Gastrocnemius medialis (tissue), 4 donors: ENCODE results near the gene NF2. TPM values are rescaled to one million over a fixed set of nuclear protein-coding genes. Genes with fewer than 3 reads are reported as not detected.

Experiments
- ATAC-seq, 2 donors: fragments of 150-250 bp; one replicate each; pipeline ENCODE4 v1.9.1; 2016
- DNase-seq, 2 donors: peaks; one replicate each; pipeline ENCODE4 v3.0.0-alpha.2; 2019
- H3K27ac ChIP-seq, 4 donors: fragments of 200-600 bp; sonication (generic); 1 replicate in 1 of 4; 2 replicates in 3 of 4; pipeline ENCODE4 v1.5.1; 2016 to 2018; ENCODE audit warnings: mild to moderate bottlenecking in 2 of 4, moderate library complexity in 1 of 4
- H3K27me3 ChIP-seq, 3 donors: fragments of 200-600 bp; sonication (generic) in 2 of 3; 1 replicate in 1 of 3; 2 replicates in 2 of 3; pipeline versions ENCODE4 v1.5.1 to v1.6.0; 2016 to 2019; ENCODE audit warnings: mild to moderate bottlenecking in 1 of 3, moderate library complexity in 1 of 3
- H3K36me3 ChIP-seq, 2 donors: fragments of 200-600 bp; sonication (generic) in 1 of 2; one replicate each; pipeline ENCODE4 v1.5.1; 2017 to 2018
- H3K4me1 ChIP-seq, 2 donors: fragments of 200-600 bp; sonication (generic) in 1 of 2; one replicate each; pipeline ENCODE4 v1.5.1; 2016 to 2017; ENCODE audit warnings: mild to moderate bottlenecking in 2 of 2
- H3K4me3 ChIP-seq, 4 donors: fragments of 200-600 bp; sonication (generic) in 3 of 4; 1 replicate in 1 of 4; 2 replicates in 3 of 4; pipeline ENCODE4 v1.5.1; 2016 to 2019; ENCODE audit warnings: mild to moderate bottlenecking in 2 of 4
- H3K9me3 ChIP-seq, 3 donors: fragments of 200-600 bp; sonication (generic) in 2 of 3; 1 replicate in 1 of 3; 2 replicates in 2 of 3; pipeline ENCODE4 v1.5.1; 2016 to 2019
- POLR2A ChIP-seq, 2 donors: fragments of 450-650 bp; IDR thresholded peaks; one replicate each; pipeline ENCODE4 v1.6.1; 2017; ENCODE audit warnings: antibody characterized with exemption in 2 of 2, mild to moderate bottlenecking in 2 of 2, moderate library complexity in 2 of 2
- in situ Hi-C, 4 donors: fragments of 200-750 bp; cut with MboI; loops; one replicate each; pipeline versions ENCODE4 v1.15.0 to v1.8.0; 2017; ENCODE audit warnings: low sequenced_read_pairs in 4 of 4
- intact Hi-C: fragments of 100-400 bp; cut with DNase I; formaldehyde crosslinking; loops from one replicate; pipeline ENCODE4 v1.15.1; 2023; ENCODE audit warnings: low total_unique reads
- total RNA-seq, 4 donors: library from RNA; depleted of rRNA; stranded (reverse); fragments of >200 nt; gene quantifications; one replicate each; pipeline versions ENCODE4 v1.1.0 to v1.2.3, GENCODE V29; 2016
- TF ChIP-seq, protein P1 (sequence below), 5 experiments: fragments of 450-650 bp in 3 of 5; fragments of 200-600 bp in 2 of 5; sonication (generic) in 2 of 5; IDR thresholded peaks in 4 of 5; conservative IDR thresholded peaks in 1 of 5; 1 replicate in 4 of 5; 2 replicates in 1 of 5; pipeline ENCODE4 v1.5.1; 2016 to 2019; ENCODE audit warnings: antibody characterized with exemption in 5 of 5, mild to moderate bottlenecking in 3 of 5, moderate library complexity in 3 of 5

Gene NF2
- total RNA-seq, 4 donors from 2014 or later, result 34.7 to 66.3 (median 48.2) TPM

DNA sequence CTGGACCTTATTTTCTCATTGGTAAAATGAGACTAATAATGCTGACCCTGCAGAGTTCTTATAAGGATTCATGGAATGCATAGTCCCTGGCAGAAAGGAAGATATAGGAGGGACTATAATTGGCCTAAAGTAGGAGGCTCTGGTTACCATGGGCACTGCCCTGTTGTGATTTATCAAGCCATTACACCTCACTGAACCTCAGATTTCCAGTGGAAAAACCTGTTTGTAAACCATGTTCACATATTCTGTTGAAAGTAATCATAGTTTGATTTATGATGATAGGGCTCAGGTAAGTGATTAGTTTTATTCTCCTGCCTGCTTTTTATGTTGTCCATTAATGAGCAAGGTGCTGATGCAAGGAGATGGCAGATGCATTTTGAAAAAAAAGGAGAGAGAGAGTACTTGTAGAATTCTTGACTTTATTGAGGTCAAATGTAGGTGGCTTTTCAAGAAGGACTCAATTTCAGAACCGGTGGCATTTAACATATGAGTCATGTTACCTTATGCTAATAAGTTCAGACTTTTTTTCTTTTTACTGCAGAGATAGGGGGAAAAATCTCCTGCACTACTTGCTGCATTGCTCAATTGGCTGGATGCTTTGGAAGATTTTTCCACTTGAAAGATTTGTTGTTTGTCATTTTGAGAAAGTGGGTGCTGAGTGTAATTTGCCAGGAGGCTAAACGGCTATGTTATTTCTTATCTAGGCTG is 14.6 kb downstream of the NF2 start:
- intact Hi-C loops (no loop called here), in situ Hi-C loops (no loop called here)
- DNase-seq (no peak), ATAC-seq (no peak)
- TF ChIP-seq POLR2A (IDR thresholded peaks at IDR 0.05), result no peak
- TF ChIP-seq, protein P1, sequence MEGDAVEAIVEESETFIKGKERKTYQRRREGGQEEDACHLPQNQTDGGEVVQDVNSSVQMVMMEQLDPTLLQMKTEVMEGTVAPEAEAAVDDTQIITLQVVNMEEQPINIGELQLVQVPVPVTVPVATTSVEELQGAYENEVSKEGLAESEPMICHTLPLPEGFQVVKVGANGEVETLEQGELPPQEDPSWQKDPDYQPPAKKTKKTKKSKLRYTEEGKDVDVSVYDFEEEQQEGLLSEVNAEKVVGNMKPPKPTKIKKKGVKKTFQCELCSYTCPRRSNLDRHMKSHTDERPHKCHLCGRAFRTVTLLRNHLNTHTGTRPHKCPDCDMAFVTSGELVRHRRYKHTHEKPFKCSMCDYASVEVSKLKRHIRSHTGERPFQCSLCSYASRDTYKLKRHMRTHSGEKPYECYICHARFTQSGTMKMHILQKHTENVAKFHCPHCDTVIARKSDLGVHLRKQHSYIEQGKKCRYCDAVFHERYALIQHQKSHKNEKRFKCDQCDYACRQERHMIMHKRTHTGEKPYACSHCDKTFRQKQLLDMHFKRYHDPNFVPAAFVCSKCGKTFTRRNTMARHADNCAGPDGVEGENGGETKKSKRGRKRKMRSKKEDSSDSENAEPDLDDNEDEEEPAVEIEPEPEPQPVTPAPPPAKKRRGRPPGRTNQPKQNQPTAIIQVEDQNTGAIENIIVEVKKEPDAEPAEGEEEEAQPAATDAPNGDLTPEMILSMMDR (IDR thresholded peaks at IDR 0.05 in 4 of 5, conservative IDR thresholded peaks at IDR 0.05 in 1 of 5), result no peak
- H3K4me1 ChIP-seq, result peaks cover 27 to 41% of the 10 kb centered on the region in 2 donors
- H3K27me3 ChIP-seq, result no peaks in the 10 kb centered on the region
- H3K27ac ChIP-seq, result no peak overlapping the region
- no peak overlapping the region for H3K4me3 ChIP-seq
- no peaks in the 10 kb centered on the region for H3K9me3 ChIP-seq
- H3K36me3 ChIP-seq, result no peaks in the 10 kb centered on the region

DNA sequence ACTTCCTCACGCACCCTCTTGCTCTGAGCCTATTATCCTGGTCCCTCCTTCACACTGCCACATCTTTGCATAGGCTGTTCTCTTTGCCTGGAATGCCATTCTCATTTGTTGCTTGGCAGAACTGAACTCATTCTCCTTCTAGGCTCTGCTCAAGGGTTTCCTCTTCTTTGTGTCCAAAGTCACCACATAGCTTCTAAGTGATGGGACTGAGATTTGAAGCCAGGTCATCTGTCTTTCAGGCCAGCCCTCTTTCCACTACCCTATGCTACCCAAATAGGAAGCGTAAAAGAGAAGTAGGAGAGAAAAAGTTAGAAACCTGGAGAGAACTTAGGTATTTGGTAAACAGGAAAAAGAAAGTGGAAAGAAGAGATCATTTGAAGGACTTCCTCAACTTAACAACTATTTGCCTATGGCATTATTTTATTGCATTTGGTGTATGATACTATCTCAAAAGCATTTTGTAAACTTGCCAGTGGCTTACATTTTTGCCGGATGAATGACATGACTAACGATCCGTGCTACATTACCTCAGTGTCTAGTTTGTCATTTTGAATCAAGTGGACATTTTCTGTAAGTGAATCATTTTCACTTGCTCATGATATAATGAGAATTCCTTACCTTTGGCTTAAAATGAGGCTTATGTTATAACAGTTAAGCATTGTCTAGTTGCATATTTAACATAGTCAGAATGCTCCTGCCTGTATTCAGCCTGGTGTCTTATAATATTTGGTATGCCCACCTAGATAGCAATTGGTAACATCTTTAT is 18.5 kb downstream of the NF2 start:
- no peak for DNase-seq
- Histone ChIP-seq H3K27me3 (no peaks in the 10 kb centered on the region), H3K4me3 (no peak overlapping the region), H3K9me3 (no peaks in the 10 kb centered on the region), H3K27ac (peak overlapping the region in 3 of 4 donors; percentile 6 to 54 (median 36)), H3K4me1 (peaks cover 54 to 67% of the 10 kb centered on the region in 2 donors), H3K36me3 (no peaks in the 10 kb centered on the region)
- intact Hi-C loops, result no loop called here
- in situ Hi-C loops, result no loop called here
- TF ChIP-seq, protein P1 (IDR thresholded peaks at IDR 0.05 in 4 of 5, conservative IDR thresholded peaks at IDR 0.05 in 1 of 5), result no peak
- TF ChIP-seq POLR2A (IDR thresholded peaks at IDR 0.05), result no peak
- peak; percentile 48 to 49 for ATAC-seq

DNA sequence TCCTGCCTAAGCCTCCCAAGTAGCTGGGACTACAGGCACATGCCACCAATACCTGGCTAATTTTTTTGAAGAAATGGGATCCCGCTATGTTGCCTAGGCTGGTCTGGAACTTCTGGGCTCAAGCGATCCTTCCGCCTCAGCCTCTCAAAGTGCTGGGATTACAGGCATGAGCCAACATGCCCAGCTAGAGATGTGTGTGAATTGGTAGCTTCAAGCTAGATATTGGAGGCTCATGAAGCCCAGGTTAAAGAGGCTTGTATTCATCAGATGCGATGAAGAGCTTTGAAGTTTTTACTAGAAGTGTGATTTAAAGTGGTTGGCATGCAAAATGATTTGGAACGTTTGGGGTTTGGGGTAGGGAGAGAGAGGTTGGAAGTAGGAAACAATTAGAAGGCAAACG is 19.6 kb downstream of the NF2 start:
- no peak overlapping the region for H3K4me3 ChIP-seq
- no peak for ATAC-seq
- DNase-seq, result no peak
- TF ChIP-seq, protein P1 (IDR thresholded peaks at IDR 0.05 in 4 of 5, conservative IDR thresholded peaks at IDR 0.05 in 1 of 5), result no peak
- TF ChIP-seq POLR2A (IDR thresholded peaks at IDR 0.05), result no peak
- in situ Hi-C loops (no loop called here), intact Hi-C loops (no loop called here)
- peaks cover 50 to 60% of the 10 kb centered on the region in 2 donors for H3K4me1 ChIP-seq
- H3K36me3 ChIP-seq, result no peaks in the 10 kb centered on the region
- H3K9me3 ChIP-seq, result no peaks in the 10 kb centered on the region
- H3K27me3 ChIP-seq, result no peaks in the 10 kb centered on the region
- no peak overlapping the region for H3K27ac ChIP-seq

DNA sequence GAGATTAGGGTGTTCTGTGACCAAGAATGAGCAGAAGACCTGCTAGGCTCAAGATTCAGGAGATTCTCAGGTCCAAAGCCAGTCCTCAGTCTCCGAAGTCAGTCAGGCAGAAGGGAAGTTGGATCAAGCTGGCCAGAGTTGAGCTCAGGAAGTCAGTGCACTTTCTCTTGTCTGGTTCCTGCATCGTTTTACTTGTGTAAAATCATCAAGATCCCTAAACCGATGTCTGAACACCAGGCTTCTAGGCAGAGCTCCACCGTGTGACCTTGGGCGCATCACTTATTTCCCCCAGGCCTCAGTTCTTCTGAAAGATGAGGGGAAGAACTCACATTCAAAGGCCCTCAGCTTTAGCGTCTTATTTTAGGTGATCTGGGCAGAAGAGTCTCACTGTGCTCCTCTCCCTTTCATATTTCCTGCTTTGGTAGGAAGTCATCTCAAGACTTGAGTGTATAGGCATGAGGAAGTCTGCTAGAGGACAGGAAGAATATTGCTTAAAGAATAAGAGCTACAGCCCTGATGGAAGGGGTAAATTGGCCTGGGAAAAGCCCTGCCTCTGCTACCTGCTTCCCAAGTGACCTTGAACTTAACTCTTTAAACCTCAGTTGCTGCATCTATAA is 20.2 kb downstream of the NF2 start:
- Histone ChIP-seq H3K4me3 (no peak overlapping the region), H3K9me3 (no peaks in the 10 kb centered on the region), H3K27me3 (no peaks in the 10 kb centered on the region), H3K27ac (no peak overlapping the region), H3K36me3 (no peaks in the 10 kb centered on the region), H3K4me1 (peaks cover 44 to 54% of the 10 kb centered on the region in 2 donors)
- TF ChIP-seq, protein P1 (IDR thresholded peaks at IDR 0.05 in 4 of 5, conservative IDR thresholded peaks at IDR 0.05 in 1 of 5), result no peak
- no peak for TF ChIP-seq POLR2A (IDR thresholded peaks at IDR 0.05)
- DNase-seq, result no peak
- no peak for ATAC-seq
- intact Hi-C loops, result no loop called here
- in situ Hi-C loops, result no loop called here
